Muscle of arm (tissue), 14 donors: ENCODE data around the gene C11orf97. TPM values are rescaled to one million over a fixed set of nuclear protein-coding genes. Genes with fewer than 3 reads are reported as not detected.
"Not testable (repeated sequence)": the region's sequence is repeated elsewhere in the genome, so short reads cannot be mapped to it uniquely, and the experiment has no call there.

ENCODE experiments used
- DNase-seq: peaks from one replicate; pipeline ENCODE4 v3.0.0-alpha.2; 2013
- long read RNA-seq, 11 donors: transcript quantifications; one replicate each; lab custom pipeline, GENCODE V29; 2026
- polyA plus RNA-seq, 12 donors: library from polyadenylated mRNA; unstranded; fragments of 120-200 nt; gene quantifications; one replicate each; pipeline ENCODE4 v1.2.1, GENCODE V29; 2013; ENCODE audit not compliant: insufficient read length in 12 of 12

Gene C11orf97
- polyA plus RNA-seq, result not detected
- long read RNA-seq, donor 1, result 0 reads
- long read RNA-seq, donor 2, result 0 reads
- long read RNA-seq, donor 3, result 0 reads
- long read RNA-seq, donor 4, result 0 reads
- long read RNA-seq, donor 5, result 0 reads
- long read RNA-seq, donor 6, result 0 reads
- long read RNA-seq, donor 7, partial matches to known transcripts, result 0 of 1 reads
- long read RNA-seq, donor 7, other reads (novel, unspliced or antisense), result 0 of 1 reads
- long read RNA-seq, donor 8, result 0 reads
- long read RNA-seq, donor 9, result 0 reads
- long read RNA-seq, donor 10, result 0 reads
- long read RNA-seq, donor 11, result 0 reads

- peak; percentile 49 for DNase-seq
Observed at GRCh38 chr11:94511932-94512781, at the start of gene C11orf97. Gene C11orf97, plus strand, starts transcription at chr11:94512461. Its CDS starts 68 bp downstream, at chr11:94512529.

- DNase-seq, result no peak
Observed at GRCh38 chr11:94469416-94469815, 42.8 kb upstream of the C11orf97 start.

GRCh38 chr11:94472916-94473799, 39.1 kb upstream of the C11orf97 start:
- DNase-seq, result peak; percentile 1

GRCh38 chr11:94477624-94478023, 34.6 kb upstream of the C11orf97 start:
- no peak for DNase-seq

GRCh38 chr11:94481342-94481741, 30.9 kb upstream of the C11orf97 start:
- no peak for DNase-seq

GRCh38 chr11:94486068-94486467, 26.2 kb upstream of the C11orf97 start:
- DNase-seq, result no peak

- peak; percentile 98 for DNase-seq
Observed at GRCh38 chr11:94493281-94494125, 18.8 kb upstream of the C11orf97 start, which contains the start of the genes ANKRD49 and MRE11. Gene ANKRD49, plus strand, starts transcription at chr11:94493984. Its CDS starts 2,710 bp downstream, at chr11:94496694. Gene MRE11, minus strand, starts transcription at chr11:94493844. Its CDS starts 1,043 bp downstream, at chr11:94492801.

- no peak for DNase-seq
Observed at GRCh38 chr11:94494126-94494680, 18.1 kb upstream of the C11orf97 start.

- DNase-seq, result no peak
Observed at GRCh38 chr11:94500181-94500580, 12.1 kb upstream of the C11orf97 start.

GRCh38 chr11:94501522-94501921, 10.7 kb upstream of the C11orf97 start:
- no peak for DNase-seq

GRCh38 chr11:94504689-94505293, 7.5 kb upstream of the C11orf97 start:
- DNase-seq, result no peak

GRCh38 chr11:94506513-94506912, 5.7 kb upstream of the C11orf97 start:
- DNase-seq, result not testable (repeated sequence)

- DNase-seq, result no peak
Observed at GRCh38 chr11:94507485-94507884, 4.8 kb upstream of the C11orf97 start.

- no peak for DNase-seq
Observed at GRCh38 chr11:94513091-94513490, 830 bp downstream of the C11orf97 start.

- no peak for DNase-seq
Observed at GRCh38 chr11:94515398-94515797, 3.1 kb downstream of the C11orf97 start.

- no peak for DNase-seq
Observed at GRCh38 chr11:94516725-94517124, 4.5 kb downstream of the C11orf97 start.

GRCh38 chr11:94518300-94518699, 6.0 kb downstream of the C11orf97 start:
- DNase-seq, result no peak

GRCh38 chr11:94519478-94520084, 7.3 kb downstream of the C11orf97 start:
- DNase-seq, result peak; percentile 45

- no peak for DNase-seq
Observed at GRCh38 chr11:94521684-94522083, 9.4 kb downstream of the C11orf97 start.

GRCh38 chr11:94524341-94524740, 12.1 kb downstream of the C11orf97 start:
- no peak for DNase-seq
